PC-9 (cell line): ENCODE data around the gene DEFB132.

Source experiments
- CTCF ChIP-seq: fragments of 200-600 bp; sonication (generic); conservative IDR thresholded peaks from 2 replicates; pipeline ENCODE4 v1.6.1; 2017; ENCODE audit warnings: mixed run types, antibody characterized with exemption, mild to moderate bottlenecking, moderate library complexity
- EZH2 ChIP-seq: fragments of 200-600 bp; sonication (generic); IDR thresholded peaks from 2 replicates; pipeline ENCODE4 v1.8.0; 2017; ENCODE audit warnings: antibody characterized with exemption, low read depth

- TF ChIP-seq CTCF (no peak), EZH2 (no peak)
These were observed 18.3 kb downstream of the DEFB132 start for GRCh38 chr20:275791-276190.
